DND-41 (cell line): ENCODE data around the gene SLC35B1.
"Not testable (repeated sequence)": the region's sequence is repeated elsewhere in the genome, so short reads cannot be mapped to it uniquely, and the experiment has no call there.

Source experiments
- CTCF ChIP-seq: IDR thresholded peaks from 2 replicates; pipeline ENCODE4 v1.5.1; 2012; ENCODE audit warnings: borderline replicate concordance, low read length, moderate library complexity, mild to moderate bottlenecking; ENCODE audit not compliant: poor library complexity, severe bottlenecking; ENCODE audit errors: extremely low read depth
- EZH2 ChIP-seq: IDR thresholded peaks from 3 replicates; pipeline ENCODE4 v1.6.1; 2012; ENCODE audit warnings: borderline replicate concordance, low read depth, mild to moderate bottlenecking, moderate library complexity, low read length, inconsistent platforms; ENCODE audit not compliant: severe bottlenecking

- not testable (repeated sequence) for TF ChIP-seq CTCF, EZH2
Observed at GRCh38 chr17:49673679-49674078, 34.1 kb downstream of the SLC35B1 start.
